Panc1 (cell line): ENCODE results near the gene TBC1D22A. TPM values are rescaled to one million over a fixed set of nuclear protein-coding genes. Genes with fewer than 3 reads are reported as not detected.

Experiments used
- ATAC-seq: fragments of 200-7000 bp; cut with Tn5 transposase; 2 replicates; pipeline ENCODE4 v1.9.1; 2020; ENCODE audit warnings: mild to moderate bottlenecking, moderate library complexity
- BruUV-seq: library from RNA; stranded (reverse); fragments of 400-500 nt; replicated peaks from 2 replicates; lab custom pipeline; 2021; lab: Mats Ljungman, UMichigan
- CTCF ChIA-PET: fragments of 300-600 bp; sonication (Branson Sonifier 250); formaldehyde crosslinking; loops from one replicate; lab custom pipeline; 2022; ENCODE audit warnings: antibody characterized with exemption; lab: Charles Lee
- POLR2A ChIA-PET: fragments of 300-600 bp; sonication (Branson Sonifier 250); formaldehyde crosslinking; loops from one replicate; lab custom pipeline; 2022; ENCODE audit warnings: antibody characterized with exemption; lab: Charles Lee
- DNase-seq: peaks from one replicate; pipeline ENCODE4 v3.0.0-alpha.2; 2010; ENCODE audit warnings: low read depth, low spot score
- H3K27ac ChIP-seq: 2 replicates; pipeline ENCODE4 v1.5.1; 2011; ENCODE audit warnings: mild to moderate bottlenecking, low read length, inconsistent platforms
- H3K27me3 ChIP-seq: fragments of 200-500 bp; sonication (Bioruptor generic); 2 replicates; pipeline ENCODE4 v1.6.0; 2014; ENCODE audit warnings: low read length, inconsistent platforms; ENCODE audit not compliant: control insufficient read depth, insufficient read depth
- H3K36me3 ChIP-seq: fragments of 200-500 bp; sonication (Bioruptor generic); 2 replicates; pipeline ENCODE4 v1.5.1; 2014; ENCODE audit warnings: inconsistent platforms, mild to moderate bottlenecking, low read length, moderate library complexity; ENCODE audit not compliant: control insufficient read depth, insufficient read depth
- H3K4me1 ChIP-seq: 2 replicates; pipeline ENCODE4 v1.5.1; 2011; ENCODE audit warnings: inconsistent platforms, mild to moderate bottlenecking, low read length, moderate library complexity; ENCODE audit not compliant: control insufficient read depth, insufficient read depth
- H3K4me3 ChIP-seq, 2 experiments: 2 replicates each; pipeline ENCODE4 v1.5.1; 2011 to 2012; ENCODE audit warnings: low read depth in 2 of 2, low read length in 2 of 2, mild to moderate bottlenecking in 2 of 2, inconsistent platforms in 1 of 2, moderate library complexity in 1 of 2
- H3K9me3 ChIP-seq: fragments of 200-500 bp; sonication (Bioruptor generic); 2 replicates; pipeline ENCODE4 v1.5.1; 2014; ENCODE audit warnings: low read depth, mild to moderate bottlenecking, inconsistent platforms, low read length, moderate library complexity; ENCODE audit not compliant: control insufficient read depth, insufficient read depth
- CTCF ChIP-seq: fragments of 450-650 bp; IDR thresholded peaks from 2 replicates; pipeline ENCODE4 v1.5.1; 2017; ENCODE audit warnings: mild to moderate bottlenecking
- POLR2AphosphoS5 ChIP-seq: IDR thresholded peaks from 2 replicates; pipeline ENCODE4 v1.6.1; 2012; ENCODE audit warnings: mild to moderate bottlenecking, low read depth, low read length, moderate library complexity
- SIN3A ChIP-seq: IDR thresholded peaks from 2 replicates; pipeline ENCODE4 v1.6.1; 2012; ENCODE audit warnings: low read depth, mild to moderate bottlenecking, low read length, moderate library complexity, borderline replicate concordance; ENCODE audit not compliant: insufficient read depth
- TCF7L2 ChIP-seq: IDR thresholded peaks from 2 replicates; pipeline ENCODE4 v1.6.1; 2011; ENCODE audit warnings: mild to moderate bottlenecking, low read depth, low read length, inconsistent platforms
- in situ Hi-C: cut with HindIII; loops from 2 replicates; pipeline ENCODE4 v1.10.0; 2016; ENCODE audit warnings: low sequenced_read_pairs, low pct_unique_long_range_greater_than_20kb
- intact Hi-C: fragments of 100-400 bp; cut with micrococcal nuclease; formaldehyde crosslinking; loops from one replicate; pipeline ENCODE4 v1.10.0; 2022; ENCODE audit not compliant: unreplicated experiment
- total RNA-seq: library from RNA; stranded (reverse); gene quantifications from one replicate; pipeline ENCODE4 v1.2.1, GENCODE V29; 2021; ENCODE audit not compliant: unreplicated experiment
- TF ChIP-seq, protein P1 (sequence below), 2 experiments: IDR thresholded peaks; 2 replicates each; pipeline ENCODE4 v1.6.1; 2011 to 2012; ENCODE audit warnings: low read depth in 2 of 2, control low read depth in 1 of 2, low read length in 1 of 2, mild to moderate bottlenecking in 1 of 2, moderate library complexity in 1 of 2; ENCODE audit not compliant: insufficient read depth in 1 of 2

The TBC1D22A gene
- total RNA-seq, 1 experiment from 2014 or later, result 28.7 TPM

- Histone ChIP-seq H3K4me1 (no peaks in the 10 kb centered on the region), H3K36me3 (no peaks in the 10 kb centered on the region), H3K27me3 (no peaks in the 10 kb centered on the region), H3K9me3 (no peaks in the 10 kb centered on the region), H3K4me3 (no peak overlapping the region), H3K27ac (no peak overlapping the region)
- ChIA-PET CTCF (no interaction called here), POLR2A (no interaction called here)
- DNase-seq (no peak), ATAC-seq (no peak)
- TF ChIP-seq POLR2AphosphoS5 (no peak), CTCF (no peak), TCF7L2 (no peak), SIN3A (no peak)
- TF ChIP-seq, protein P1, sequence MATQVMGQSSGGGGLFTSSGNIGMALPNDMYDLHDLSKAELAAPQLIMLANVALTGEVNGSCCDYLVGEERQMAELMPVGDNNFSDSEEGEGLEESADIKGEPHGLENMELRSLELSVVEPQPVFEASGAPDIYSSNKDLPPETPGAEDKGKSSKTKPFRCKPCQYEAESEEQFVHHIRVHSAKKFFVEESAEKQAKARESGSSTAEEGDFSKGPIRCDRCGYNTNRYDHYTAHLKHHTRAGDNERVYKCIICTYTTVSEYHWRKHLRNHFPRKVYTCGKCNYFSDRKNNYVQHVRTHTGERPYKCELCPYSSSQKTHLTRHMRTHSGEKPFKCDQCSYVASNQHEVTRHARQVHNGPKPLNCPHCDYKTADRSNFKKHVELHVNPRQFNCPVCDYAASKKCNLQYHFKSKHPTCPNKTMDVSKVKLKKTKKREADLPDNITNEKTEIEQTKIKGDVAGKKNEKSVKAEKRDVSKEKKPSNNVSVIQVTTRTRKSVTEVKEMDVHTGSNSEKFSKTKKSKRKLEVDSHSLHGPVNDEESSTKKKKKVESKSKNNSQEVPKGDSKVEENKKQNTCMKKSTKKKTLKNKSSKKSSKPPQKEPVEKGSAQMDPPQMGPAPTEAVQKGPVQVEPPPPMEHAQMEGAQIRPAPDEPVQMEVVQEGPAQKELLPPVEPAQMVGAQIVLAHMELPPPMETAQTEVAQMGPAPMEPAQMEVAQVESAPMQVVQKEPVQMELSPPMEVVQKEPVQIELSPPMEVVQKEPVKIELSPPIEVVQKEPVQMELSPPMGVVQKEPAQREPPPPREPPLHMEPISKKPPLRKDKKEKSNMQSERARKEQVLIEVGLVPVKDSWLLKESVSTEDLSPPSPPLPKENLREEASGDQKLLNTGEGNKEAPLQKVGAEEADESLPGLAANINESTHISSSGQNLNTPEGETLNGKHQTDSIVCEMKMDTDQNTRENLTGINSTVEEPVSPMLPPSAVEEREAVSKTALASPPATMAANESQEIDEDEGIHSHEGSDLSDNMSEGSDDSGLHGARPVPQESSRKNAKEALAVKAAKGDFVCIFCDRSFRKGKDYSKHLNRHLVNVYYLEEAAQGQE (IDR thresholded peaks at IDR 0.05; ENCODE audit: insufficient read depth in 1 of 2, low read depth in 2 of 2, low read length in 1 of 2), result no peak
- in situ Hi-C loops (no loop called here), intact Hi-C loops (no loop called here)
- no TSS peak for BruUV-seq
These were observed 86.7 kb downstream of the TBC1D22A start for GRCh38 chr22:46849101-46849500.

GRCh38 chr22:46849951-46850350 is 87.5 kb downstream of the TBC1D22A start:
- ATAC-seq, result no peak
- no peak for DNase-seq
- no peaks in the 10 kb centered on the region for H3K4me1 ChIP-seq
- H3K4me3 ChIP-seq, result no peak overlapping the region
- H3K27ac ChIP-seq, result no peak overlapping the region
- no peaks in the 10 kb centered on the region for H3K27me3 ChIP-seq
- no peak for TF ChIP-seq SIN3A
- BruUV-seq, result no TSS peak
- H3K9me3 ChIP-seq, result no peaks in the 10 kb centered on the region
- intact Hi-C loops (no loop called here), in situ Hi-C loops (no loop called here)
- CTCF ChIA-PET, result no interaction called here
- no peaks in the 10 kb centered on the region for H3K36me3 ChIP-seq
- POLR2A ChIA-PET, result no interaction called here

- in situ Hi-C loops (no loop called here), intact Hi-C loops (no loop called here)
- CTCF ChIA-PET, result no interaction called here
- H3K4me3 ChIP-seq, result no peak overlapping the region
- POLR2A ChIA-PET, result no interaction called here
- H3K4me1 ChIP-seq, result no peaks in the 10 kb centered on the region
- no peak for TF ChIP-seq TCF7L2
- ATAC-seq (no peak), DNase-seq (no peak)
- H3K27me3 ChIP-seq, result no peaks in the 10 kb centered on the region
- H3K36me3 ChIP-seq, result no peaks in the 10 kb centered on the region
- H3K9me3 ChIP-seq, result no peaks in the 10 kb centered on the region
- BruUV-seq, result no TSS peak
- H3K27ac ChIP-seq, result no peak overlapping the region
These were observed 88.9 kb downstream of the TBC1D22A start for GRCh38 chr22:46851311-46851710.
